ENCODE results near the gene RPRD1B.

Gene RPRD1B

GRCh38 chr20:38134427-38135270, 101.1 kb downstream of the RPRD1B start:
- DNase-seq: no peak

DNA sequence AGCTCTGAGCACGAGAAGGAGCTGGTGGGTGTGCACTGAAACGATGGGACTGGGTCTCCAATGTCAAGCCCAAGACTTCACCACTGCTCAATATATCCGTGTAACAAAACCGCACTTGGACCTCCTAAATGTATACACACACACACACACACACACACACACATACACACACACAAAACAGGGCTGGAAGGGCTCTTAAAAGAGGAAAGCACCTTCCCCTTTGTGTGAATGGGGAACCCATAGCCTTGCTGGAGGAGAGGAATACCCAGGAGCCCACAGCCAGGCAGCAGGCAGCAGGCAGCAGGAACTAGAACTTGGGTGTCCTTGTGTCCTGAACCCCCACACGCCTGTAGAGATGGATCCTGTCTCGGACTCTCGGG, 101.7 kb downstream of the RPRD1B start:
- no peak for DNase-seq

DNA sequence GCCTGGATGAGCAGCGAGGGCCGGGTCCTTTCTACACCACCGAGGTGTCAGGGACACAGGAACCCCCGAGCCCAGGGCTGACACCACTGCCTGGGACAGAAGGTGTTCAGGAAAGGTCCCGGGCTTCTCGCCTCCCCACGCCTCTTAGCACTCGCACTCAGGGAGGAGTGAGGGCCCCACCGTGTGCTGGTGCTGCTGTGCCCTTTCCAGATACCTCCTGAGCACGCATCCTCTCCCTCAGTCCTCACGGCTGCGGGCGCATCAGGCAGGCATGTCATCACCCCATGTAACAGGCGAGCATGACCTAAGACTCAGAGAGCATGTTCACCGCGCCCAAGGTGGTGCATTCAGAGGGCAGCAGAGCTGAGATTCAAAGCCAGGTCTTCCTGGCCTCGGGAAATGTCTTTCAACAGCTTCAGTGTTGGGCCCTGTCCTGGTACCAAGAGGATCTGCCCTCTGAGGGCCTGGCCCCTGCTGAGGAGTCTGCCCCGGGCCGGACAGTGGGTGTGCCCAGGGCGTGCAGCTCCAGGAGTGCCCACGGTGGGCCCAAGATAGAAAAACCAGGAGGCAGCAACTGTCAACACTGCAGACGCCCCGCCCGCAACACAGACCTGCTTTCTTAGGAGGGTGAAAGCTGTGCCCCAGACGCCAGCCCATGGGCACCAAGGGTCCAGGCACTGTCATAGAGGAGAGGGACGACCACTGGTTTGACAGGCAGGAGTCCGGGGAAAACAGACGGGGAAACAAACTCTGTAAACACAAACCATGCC, 102.3 kb downstream of the RPRD1B start:
- DNase-seq: no peak

GRCh38 chr20:38136421-38137245, 103.1 kb downstream of the RPRD1B start:
- DNase-seq: no peak

- DNase-seq: no peak
Measured at GRCh38 chr20:38137441-38138037, 104.0 kb downstream of the RPRD1B start.

GRCh38 chr20:38138086-38138778, 104.7 kb downstream of the RPRD1B start:
- no peak for DNase-seq

GRCh38 chr20:38139156-38139912, 105.8 kb downstream of the RPRD1B start:
- no peak for DNase-seq

- no peak for DNase-seq
Measured at GRCh38 chr20:38139977-38140753, 106.6 kb downstream of the RPRD1B start.

DNA sequence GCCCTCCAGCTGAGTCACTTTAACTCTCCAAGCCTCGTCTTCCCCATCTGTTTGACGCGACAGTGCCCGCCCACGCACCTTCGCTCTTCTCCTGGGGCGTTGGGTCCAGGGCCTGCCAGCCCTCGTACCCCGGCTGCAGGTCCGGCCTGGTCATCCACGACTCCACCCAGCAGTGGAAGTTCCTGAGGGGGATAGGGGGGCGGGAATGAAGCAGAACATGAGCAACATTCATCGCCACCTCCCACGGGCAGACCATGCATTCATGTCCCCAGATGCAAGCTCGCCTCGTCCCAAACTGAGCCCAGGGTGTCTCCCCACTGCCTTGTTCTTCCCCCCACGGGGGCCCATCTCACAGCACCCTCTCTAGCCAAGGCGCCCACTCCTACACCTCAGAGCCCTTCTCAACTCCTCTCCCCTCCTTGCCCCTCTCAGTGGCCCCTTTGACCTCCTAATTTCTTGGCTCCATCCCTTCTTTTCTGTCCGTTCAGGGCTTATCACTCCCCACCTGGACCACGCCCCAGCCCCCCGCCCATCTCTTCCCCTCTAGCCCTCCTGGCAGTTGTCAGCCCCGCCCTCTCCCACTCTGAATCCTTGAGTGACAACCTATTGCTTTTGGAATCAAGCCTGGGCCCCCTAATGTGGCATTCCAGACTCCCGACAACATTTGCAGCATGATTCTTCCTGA, 107.8 kb downstream of the RPRD1B start:
- peak in 1 of 51 donors; percentile 37 for DNase-seq

Data from hypothalamus (tissue), 51 donors.